ENCODE results near the gene DYRK1B. TPM values are rescaled to one million over a fixed set of nuclear protein-coding genes. Genes with fewer than 3 reads are reported as not detected.

DYRK1B gene
- polyA plus RNA-seq, 1 donor from 2014 or later = 11.3 TPM

DNA sequence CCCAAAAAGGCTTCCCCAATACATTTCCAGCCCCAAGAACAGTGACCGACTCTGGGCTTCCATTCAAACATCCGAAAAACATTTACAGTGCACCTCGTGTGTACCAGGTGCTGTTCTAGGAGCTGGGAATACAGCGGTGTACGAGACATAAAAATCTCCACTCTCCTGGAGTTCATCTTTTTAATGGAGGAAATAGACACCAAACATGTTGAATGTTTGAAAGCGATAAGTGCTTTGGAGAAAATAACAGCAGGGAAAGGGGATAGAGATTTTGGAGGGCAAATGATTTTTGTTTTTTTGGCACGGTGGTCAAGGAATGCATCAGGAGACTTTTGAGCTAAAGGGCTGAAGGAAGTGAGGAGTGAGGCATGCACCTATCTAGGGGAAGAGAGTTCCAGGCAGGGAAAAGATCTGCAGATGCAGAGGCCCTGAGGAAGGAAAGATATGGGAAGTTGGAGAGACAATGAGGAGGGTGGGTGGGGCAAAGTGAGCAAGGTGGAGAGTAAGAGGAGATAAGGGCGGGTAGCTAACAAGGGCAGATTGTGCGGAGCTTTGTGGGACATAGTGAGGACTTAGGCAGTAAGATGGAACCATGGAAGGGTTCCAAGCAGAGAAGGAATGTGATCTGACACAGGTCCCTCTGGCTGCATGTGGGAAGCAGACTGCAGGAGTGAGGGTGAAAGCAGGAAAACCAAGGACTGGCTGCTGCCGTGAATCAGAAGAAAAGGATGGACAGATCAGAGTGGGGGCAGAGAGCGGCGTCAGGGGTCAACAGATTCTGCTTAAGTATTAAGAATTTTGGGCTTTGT lies 12.9 kb upstream of the DYRK1B start:
- no peaks in the 10 kb centered on the region for H3F3A ChIP-seq (ENCODE audit: insufficient read depth, low read length, poor library complexity, severe bottlenecking)
- H3K27ac ChIP-seq (ENCODE audit: low read length) = peak overlapping the region; percentile 88
- peak overlapping the region; percentile 95 for H3K4me3 ChIP-seq (ENCODE audit: low read length)
- no peaks in the 10 kb centered on the region for H3K36me3 ChIP-seq (ENCODE audit: insufficient read depth, low read length)
- no peaks in the 10 kb centered on the region for H3K27me3 ChIP-seq (ENCODE audit: insufficient read depth, low read depth, low read length)
- H3K9me2 ChIP-seq (ENCODE audit: insufficient read depth, low read length) = no peaks in the 10 kb centered on the region
- H3K4me2 ChIP-seq (ENCODE audit: low read length) = peak overlapping the region; percentile 98
- H3K79me2 ChIP-seq (replicated peaks; ENCODE audit: insufficient read depth, low read length) = peaks cover 28% of the 10 kb centered on the region
- peak overlapping the region; percentile 82 for H3K9ac ChIP-seq (ENCODE audit: low read length)
- no peaks in the 10 kb centered on the region for H3K9me3 ChIP-seq (ENCODE audit: low read length)
- peak overlapping the region; percentile 100 for H2AFZ ChIP-seq (ENCODE audit: low read depth, low read length)
- H4K20me1 ChIP-seq (ENCODE audit: insufficient read depth) = no peaks in the 10 kb centered on the region
- TF ChIP-seq EP300 (conservative IDR thresholded peaks at IDR 0.05; ENCODE audit: poor library complexity, severe bottlenecking) = no peak
- TF ChIP-seq, protein P1, sequence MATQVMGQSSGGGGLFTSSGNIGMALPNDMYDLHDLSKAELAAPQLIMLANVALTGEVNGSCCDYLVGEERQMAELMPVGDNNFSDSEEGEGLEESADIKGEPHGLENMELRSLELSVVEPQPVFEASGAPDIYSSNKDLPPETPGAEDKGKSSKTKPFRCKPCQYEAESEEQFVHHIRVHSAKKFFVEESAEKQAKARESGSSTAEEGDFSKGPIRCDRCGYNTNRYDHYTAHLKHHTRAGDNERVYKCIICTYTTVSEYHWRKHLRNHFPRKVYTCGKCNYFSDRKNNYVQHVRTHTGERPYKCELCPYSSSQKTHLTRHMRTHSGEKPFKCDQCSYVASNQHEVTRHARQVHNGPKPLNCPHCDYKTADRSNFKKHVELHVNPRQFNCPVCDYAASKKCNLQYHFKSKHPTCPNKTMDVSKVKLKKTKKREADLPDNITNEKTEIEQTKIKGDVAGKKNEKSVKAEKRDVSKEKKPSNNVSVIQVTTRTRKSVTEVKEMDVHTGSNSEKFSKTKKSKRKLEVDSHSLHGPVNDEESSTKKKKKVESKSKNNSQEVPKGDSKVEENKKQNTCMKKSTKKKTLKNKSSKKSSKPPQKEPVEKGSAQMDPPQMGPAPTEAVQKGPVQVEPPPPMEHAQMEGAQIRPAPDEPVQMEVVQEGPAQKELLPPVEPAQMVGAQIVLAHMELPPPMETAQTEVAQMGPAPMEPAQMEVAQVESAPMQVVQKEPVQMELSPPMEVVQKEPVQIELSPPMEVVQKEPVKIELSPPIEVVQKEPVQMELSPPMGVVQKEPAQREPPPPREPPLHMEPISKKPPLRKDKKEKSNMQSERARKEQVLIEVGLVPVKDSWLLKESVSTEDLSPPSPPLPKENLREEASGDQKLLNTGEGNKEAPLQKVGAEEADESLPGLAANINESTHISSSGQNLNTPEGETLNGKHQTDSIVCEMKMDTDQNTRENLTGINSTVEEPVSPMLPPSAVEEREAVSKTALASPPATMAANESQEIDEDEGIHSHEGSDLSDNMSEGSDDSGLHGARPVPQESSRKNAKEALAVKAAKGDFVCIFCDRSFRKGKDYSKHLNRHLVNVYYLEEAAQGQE (IDR thresholded peaks at IDR 0.05; ENCODE audit: borderline replicate concordance) = peak; percentile 4

DNA sequence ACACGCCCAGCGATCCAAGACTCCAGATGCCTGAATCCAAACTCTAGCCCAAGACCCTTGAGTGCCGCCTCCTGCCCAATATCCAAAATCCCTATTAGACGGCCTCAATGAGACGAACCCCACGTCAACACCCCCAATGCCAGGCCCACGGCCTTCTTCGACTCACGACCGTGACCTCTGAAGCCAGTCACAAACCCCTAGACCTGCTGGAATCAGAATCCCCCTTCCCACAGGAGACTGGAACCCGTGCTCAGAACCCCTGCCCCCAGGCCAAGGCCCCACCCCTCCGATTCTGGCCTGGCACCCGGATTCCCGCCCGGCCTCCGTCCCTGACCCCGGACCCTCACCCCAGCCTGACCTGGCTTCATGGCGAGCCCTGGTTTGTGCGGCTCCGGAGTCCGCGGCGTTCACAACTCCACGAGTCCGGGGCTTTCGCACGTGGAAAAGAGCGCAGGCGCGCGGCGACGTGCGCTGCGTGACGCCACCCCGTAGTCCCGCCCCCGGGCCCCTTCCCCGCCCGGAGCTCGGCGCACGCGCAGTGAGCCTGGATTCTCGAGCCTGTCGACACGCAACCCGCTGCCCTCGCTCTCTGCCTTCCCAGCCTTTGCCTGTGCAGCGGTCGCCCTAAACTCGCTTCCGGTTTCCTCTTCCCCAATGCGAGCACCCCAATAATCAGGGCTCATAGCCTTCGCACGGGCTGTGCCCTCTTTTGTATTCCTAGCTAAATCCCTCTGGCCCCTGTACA lies 12.1 kb upstream of the DYRK1B start, which contains the start of gene FBL:
Gene FBL (minus strand): TSS at position 447 of the 745 bp plus-strand sequence. CDS start 79 bp downstream, at position 368.
- Histone ChIP-seq H2AFZ (ENCODE audit: low read depth, low read length) (peak within 1 kb of the TSS; percentile 100), H3K9ac (ENCODE audit: low read length) (peak within 1 kb of the TSS; percentile 82), H4K20me1 (ENCODE audit: insufficient read depth) (no peaks in the 10 kb centered on the region), H3K4me3 (ENCODE audit: low read length) (peak within 1 kb of the TSS; percentile 95), H3F3A (ENCODE audit: insufficient read depth, low read length, poor library complexity, severe bottlenecking) (no peaks in the 10 kb centered on the region), H3K9me2 (ENCODE audit: insufficient read depth, low read length) (no peaks in the 10 kb centered on the region), H3K27me3 (ENCODE audit: insufficient read depth, low read depth, low read length) (no peaks in the 10 kb centered on the region), H3K9me3 (ENCODE audit: low read length) (no peaks in the 10 kb centered on the region), H3K79me2 (replicated peaks; ENCODE audit: insufficient read depth, low read length) (peaks cover 33% of the 10 kb centered on the region), H3K4me2 (ENCODE audit: low read length) (peak within 1 kb of the TSS; percentile 98), H3K36me3 (ENCODE audit: insufficient read depth, low read length) (no peaks in the 10 kb centered on the region), H3K27ac (ENCODE audit: low read length) (peak within 1 kb of the TSS; percentile 88)
- TF ChIP-seq MXI1 (conservative IDR thresholded peaks at IDR 0.05; ENCODE audit: poor library complexity, severe bottlenecking) = peak; percentile 99
- peak; percentile 94 for TF ChIP-seq POLR2AphosphoS5 (IDR thresholded peaks at IDR 0.05)
- no peak for TF ChIP-seq RAD21 (conservative IDR thresholded peaks at IDR 0.05)
- no peak for TF ChIP-seq EP300 (conservative IDR thresholded peaks at IDR 0.05; ENCODE audit: poor library complexity, severe bottlenecking)
- peak; percentile 74 for TF ChIP-seq TAF1 (IDR thresholded peaks at IDR 0.05; ENCODE audit: low read depth)
- TF ChIP-seq, protein P1 (IDR thresholded peaks at IDR 0.05; ENCODE audit: borderline replicate concordance) = peak; percentile 76
